ENCODE results near the gene CASQ1.

Gene CASQ1

DNA sequence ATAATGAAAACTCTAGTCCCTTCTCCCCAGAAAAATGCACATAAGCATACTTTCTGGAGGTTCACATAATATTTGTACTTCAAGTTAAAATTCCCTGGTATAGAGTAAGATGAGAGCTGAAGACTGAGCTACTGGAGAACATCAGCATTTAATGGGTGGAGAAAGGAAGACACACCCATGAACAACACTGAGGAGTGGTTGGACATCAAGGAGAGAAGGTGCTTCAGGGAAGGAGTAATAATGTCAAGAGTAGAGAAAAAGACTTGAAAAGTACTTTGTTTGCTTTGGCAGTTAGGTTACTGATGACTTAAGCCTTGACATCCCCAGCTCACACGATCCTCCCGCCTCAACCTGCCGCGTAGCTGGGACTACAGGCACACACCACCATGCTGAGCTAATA is 36.7 kb downstream of the CASQ1 start:
- no peak for DNase-seq

DNA sequence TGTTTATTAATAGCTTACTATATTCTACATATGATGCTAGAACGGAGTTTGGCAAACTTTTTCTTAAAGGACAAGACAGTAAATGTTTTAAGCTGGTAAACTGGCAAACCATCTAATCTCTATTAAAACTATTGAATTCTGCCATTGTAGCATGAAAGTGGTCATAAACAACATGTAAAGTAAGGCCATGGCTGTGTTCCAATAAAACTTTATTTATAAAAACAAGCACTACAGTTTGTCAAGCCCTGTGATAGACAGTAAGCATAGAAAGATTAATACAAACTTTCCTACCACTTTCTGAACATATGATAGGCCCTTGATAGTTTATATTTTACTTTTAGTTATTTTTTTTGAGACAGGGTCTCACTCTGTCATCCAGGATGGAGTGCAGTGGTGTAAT is 37.2 kb downstream of the CASQ1 start:
- no peak for DNase-seq

DNA sequence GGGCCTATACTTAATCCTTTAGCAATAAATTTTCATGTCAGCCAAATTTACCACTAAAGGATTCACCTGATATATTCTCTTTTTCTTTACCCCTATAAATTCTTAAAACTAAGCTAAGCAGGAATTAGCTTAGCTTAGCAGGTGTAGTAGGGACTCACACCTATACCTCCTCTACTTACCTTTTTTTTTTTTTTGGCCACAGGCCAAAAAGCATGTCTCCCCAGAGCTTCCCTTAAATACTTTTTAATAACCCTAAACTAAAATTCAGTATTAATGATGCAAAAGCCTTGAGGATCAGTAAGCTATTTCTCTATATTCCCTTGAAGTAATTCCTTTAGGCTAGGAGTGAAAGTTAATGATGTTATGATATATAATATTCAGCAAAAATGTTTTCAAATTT is 38.1 kb downstream of the CASQ1 start:
- DNase-seq: no peak

DNA sequence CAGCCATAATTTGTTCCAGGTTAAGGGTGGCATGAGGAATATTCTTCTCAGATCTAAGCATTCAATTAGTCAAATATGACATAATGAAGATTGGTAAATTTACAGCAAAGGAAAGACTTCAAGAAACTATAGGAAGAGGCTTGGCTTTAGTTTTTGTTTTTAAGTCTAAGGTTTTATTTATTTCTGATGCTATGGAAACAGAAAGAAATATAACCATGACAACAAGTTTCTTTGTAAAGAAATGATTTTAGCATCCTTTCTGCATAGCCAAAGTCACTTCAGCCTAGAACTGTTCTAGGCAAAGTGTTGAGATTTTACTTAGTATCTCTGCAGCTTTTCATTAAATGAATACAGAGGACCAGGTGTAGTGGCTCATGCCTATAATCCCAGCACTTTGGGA is 42.5 kb downstream of the CASQ1 start:
- no peak for DNase-seq

- DNase-seq: no peak
Measured at GRCh38 chr1:160236806-160237205, 46.4 kb downstream of the CASQ1 start.

GRCh38 chr1:160237558-160237957 is 47.2 kb downstream of the CASQ1 start:
- DNase-seq: no peak

- no peak for DNase-seq
Measured at GRCh38 chr1:160238408-160238807, 48.0 kb downstream of the CASQ1 start.

- no peak for DNase-seq
Measured at GRCh38 chr1:160239582-160240299, 49.4 kb downstream of the CASQ1 start.

DNA sequence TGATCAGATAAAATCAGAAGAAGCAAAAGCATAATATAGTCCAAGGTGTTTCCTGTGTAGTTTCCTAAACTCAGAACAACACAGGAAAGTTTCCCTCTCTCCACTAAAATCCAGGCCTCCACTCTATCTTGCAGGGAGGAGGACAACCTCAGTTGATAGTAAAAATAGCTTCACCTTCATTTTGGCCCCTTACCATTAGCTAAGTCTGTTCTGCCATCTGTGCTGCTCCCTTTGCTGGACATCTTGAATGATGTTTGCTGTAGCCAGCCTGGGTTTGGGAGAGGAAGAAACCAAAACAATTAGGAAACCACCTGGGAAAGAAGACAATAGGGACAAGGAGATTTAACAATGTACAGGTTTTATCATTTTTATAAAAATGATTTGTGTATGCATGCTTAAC is 53.4 kb downstream of the CASQ1 start:
- no peak for DNase-seq

- DNase-seq: no peak
Measured at GRCh38 chr1:160244209-160244608, 53.8 kb downstream of the CASQ1 start.

DNA sequence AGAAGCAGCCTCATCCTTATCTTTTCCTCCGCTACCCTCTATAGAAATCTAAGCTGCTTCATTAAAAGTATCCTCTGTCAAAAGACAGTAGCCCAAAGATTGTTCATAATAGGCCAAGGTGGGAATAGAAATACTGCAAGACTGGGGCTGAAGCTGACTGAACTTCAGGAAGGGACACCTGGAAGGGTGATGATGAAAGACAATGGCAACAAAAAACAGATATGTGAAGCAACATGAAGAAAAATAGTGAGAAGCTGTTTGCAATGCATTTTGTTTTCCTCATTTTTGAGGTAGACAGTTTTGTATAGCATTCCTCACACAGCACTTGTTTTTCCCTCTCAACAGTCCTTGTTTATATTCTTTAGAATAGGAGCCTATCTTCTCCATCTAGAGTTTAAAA is 55.1 kb downstream of the CASQ1 start:
- DNase-seq: no peak

DNA sequence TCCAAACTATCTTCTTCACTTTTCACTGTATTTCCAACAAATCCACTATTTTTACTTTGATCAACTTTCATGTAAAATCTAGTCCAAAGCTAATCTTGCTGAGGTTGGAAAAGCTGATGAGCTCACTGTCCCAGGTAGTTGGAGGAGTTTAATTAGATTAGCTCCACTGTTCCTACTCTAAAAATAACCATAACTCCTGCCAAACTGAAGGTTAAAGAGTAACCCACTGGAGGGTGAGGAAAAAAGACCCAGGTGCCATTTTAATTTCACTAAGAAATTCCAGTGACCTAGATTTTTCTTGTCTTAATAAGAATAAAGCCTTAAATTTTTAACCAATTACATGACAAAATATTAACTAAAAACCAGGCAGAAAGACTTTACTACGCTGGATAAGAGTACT is 56.7 kb downstream of the CASQ1 start:
- DNase-seq: no peak

- no peak for DNase-seq
Measured at GRCh38 chr1:160251011-160251410, 60.6 kb downstream of the CASQ1 start.

Measured in NCI-H226 (cell line).